COLO829 (cell line): ENCODE measurements around the gene GPR25.

Source experiments
- DNase-seq: peaks from one replicate; pipeline ENCODE4 v3.0.0; 2012; ENCODE audit warnings: low spot score

GPR25 gene

DNA sequence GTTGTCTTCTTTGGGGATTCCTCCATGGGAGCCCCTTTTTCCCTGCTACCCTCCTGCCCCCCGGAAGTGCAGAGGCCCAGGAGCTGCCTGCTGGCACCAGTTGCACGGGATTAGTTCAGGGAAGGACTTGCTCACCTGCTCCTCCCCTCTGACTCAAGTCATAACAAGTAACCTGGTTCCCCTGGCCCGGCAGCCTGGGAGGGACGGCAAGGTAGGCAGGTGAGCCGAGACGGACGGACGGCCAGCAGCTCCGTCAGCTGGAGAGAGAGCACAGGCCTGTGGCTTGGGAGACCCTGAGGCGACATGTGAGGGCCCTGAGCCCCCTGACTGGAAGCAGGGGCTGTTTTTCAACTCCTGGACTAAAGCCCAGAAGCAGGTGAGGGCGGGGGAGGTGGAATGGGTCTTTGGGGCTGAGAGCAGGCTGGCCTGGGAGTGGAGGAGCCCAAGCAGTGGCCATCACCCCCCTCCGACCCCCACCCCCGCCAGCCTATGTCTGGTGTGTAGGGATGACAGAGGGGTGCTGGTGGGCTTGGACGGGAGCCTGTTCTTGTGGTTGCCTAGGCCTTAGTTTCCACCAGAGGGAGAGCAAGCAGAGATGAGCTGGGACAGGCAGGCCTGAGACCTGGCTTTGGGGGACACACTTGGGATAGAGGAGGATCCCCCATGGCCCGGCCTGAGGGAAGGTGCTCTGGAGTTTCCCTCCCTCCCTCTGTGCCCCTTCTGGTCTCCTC, 22.1 kb downstream of the GPR25 start, which contains the start of gene INAVA:
INAVA (plus strand) TSS at position 189 of the 731 bp plus-strand sequence. CDS start 3,501 bp downstream, outside the sequence.
- no peak for DNase-seq

DNA sequence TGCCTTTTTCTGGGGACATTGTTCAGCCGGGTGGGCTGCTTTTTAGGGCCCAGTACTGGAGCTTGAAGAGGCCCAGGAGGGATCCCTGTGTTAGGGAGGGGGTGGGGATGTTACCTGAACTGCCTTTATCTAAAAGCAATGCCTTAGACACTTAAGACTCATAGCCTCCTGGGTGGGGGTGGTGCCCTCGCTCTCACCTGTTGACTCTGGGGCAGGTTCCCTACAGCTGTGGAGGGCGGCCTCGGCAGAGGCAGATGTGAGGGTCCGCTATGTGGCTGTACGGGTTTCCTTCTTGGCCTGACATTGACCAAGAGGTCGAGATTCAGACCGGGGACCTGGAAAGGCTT, 22.6 kb downstream of the GPR25 start:
- DNase-seq, result no peak

DNA sequence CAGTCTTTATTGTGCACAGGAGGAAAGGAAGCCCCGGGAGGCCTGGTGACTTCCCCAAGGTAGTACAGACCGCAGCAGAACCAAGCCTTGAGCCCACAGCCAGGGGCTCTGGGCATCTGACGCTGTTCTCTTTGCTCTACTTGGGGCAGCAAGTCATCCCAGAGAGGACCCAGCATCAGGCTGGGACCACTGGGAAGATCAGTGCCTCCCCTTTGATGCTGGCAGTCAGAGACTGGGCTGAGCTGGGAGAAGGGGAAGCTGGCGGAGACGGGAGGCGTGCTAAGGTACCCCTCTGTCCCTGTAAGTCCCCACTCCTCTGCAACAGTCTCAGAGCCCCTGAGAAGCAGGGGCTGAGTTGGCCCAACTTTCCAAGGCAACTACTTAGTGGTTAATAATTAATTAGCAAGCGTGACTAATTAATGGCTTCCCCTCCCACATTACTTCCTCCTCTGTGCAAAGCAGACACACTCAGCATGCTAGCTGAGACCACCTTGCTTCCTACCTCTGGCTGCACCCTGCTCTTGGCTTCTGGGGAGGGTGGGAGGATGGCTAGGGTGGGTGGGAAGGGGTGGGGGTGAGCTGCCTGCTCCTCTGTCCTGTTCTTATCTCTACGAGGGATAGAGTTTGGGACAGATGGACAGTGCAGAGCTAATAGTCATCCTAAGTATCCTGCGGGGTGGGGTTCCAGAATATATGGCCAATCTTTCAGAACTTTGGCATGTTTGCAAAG, 23.2 kb downstream of the GPR25 start:
- no peak for DNase-seq

GRCh38 chr1:200896531-200897196, 23.9 kb downstream of the GPR25 start:
- DNase-seq, result no peak

- DNase-seq, result no peak
Observed at GRCh38 chr1:200897259-200897658, 24.5 kb downstream of the GPR25 start.

DNA sequence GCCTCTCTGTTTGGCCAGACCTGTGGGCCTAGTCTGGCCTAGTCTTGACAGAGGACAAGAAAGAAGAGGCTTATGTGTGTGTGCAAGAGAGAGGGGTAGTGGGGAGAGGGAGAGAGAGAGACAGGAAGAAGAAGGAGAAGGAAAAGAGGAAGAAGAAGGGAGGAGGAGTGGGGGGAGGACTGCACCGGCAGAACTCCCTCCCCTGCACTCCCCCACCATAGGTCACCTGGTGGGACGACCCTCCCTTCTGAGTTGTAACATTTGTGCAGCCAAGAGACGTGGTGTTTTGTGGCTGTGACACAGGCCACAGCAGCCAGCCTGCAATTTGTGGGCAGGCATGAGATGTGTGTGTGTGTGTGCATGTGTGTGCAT, 26.2 kb downstream of the GPR25 start:
- DNase-seq, result no peak

- no peak for DNase-seq
Observed at GRCh38 chr1:200899451-200899915, 26.7 kb downstream of the GPR25 start.

- no peak for DNase-seq
Observed at GRCh38 chr1:200899954-200900867, 27.4 kb downstream of the GPR25 start.

GRCh38 chr1:200900877-200901276, 28.1 kb downstream of the GPR25 start:
- no peak for DNase-seq

DNA sequence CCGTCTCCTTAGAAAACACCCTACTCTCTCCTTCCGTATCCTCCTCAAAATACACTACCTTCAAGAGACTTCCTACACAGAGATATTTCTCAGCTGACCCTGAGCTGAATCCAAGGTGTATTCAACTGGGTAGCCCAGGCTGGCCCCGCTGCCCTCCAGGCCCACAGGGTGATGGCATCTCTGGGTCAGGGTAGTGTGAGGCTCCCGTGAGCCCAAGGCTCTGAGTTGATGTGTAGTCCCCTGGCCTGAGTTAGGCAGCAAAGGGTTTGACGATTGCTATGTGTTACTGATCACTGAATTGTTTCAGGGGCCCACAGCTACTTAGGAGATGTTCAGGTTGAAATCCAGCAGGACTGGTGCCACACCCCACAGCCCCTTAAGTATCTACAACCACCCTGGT, 28.6 kb downstream of the GPR25 start:
- DNase-seq, result no peak

GRCh38 chr1:200901796-200902444, 29.1 kb downstream of the GPR25 start:
- no peak for DNase-seq

DNA sequence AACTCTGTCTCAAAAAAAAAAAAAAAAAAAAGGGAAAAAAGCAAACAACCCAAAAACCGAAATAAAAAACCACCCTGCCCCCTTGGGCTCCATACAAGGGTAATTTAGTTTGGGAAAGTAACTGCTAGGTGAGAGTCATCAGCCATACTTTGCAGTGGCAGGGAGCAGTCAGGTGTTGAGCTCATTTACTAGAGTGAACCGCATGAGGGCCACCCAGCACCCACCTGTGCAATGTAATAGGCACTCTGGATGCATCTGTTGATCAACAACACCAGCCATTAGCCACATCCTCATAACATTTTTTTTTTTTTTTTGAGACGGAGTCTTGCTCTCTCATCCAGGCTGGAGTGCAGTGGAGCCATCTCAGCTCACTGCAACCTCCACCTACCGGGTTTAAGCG, 31.0 kb downstream of the GPR25 start:
- no peak for DNase-seq

DNA sequence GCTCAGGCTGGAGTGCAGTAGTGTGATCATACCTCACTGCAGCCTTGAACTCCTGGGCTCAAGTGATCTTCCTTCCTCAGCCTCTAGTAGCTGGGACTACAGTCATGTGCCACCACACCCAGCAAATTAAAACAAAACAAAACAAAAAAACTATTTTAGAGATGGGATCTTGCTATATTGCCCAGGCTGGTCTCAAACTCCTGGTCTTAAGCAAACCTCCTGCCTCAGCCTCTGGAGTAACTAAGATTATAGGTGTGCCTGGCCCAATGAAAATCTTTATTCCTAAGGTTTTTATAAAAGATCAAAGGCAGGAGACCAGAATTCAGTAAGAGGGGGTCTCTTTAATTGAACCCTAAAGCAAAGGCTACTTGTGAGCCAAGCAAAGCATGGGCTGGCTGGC, 32.0 kb downstream of the GPR25 start:
- no peak for DNase-seq

GRCh38 chr1:200905411-200906052, 32.8 kb downstream of the GPR25 start:
- DNase-seq, result no peak

GRCh38 chr1:200906491-200906890, 33.7 kb downstream of the GPR25 start:
- DNase-seq, result no peak

DNA sequence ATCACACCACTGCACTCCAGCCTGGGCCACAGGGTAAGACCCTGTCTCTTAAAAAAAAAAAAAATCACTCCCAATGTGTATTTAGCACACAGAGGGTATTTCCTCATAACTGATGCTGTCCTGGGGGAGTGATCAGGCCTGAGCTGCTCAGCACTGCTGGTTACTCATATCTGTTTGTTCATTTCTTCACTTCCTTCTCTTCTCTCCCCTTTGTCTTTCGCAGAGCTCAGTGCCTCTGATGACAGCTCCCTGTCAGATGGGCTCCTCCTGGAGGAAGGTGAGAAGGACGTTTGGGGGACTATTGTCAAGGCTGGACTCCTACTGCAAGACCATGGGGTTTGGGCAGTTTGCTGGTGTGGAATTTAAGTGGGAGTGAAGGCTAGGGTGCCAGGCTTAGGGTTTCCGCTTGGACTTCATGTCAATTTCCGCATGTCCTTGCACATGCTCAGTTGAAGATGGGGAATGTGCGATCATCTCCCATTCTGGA, 34.9 kb downstream of the GPR25 start:
- no peak for DNase-seq

GRCh38 chr1:200908191-200908868, 35.5 kb downstream of the GPR25 start:
- no peak for DNase-seq

DNA sequence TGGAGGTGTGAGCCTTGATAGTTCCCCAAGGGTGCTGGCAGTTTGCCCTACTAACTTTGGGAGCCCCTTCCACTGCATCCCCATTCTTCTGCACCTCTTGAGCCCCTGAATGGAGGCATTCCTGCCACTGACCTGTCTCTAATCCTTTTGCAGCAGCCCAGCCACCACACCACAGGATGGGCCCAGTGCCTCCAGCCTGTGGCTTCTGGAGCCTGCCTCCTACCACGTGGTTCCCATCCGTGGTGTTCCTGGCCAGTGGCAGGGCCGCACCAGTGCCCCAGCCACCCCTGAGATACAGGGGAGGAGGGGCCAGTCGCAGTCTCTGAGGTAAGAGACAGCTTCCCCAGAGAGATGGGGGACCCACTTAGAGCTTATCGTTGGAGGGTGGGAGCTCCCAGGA, 36.3 kb downstream of the GPR25 start:
- no peak for DNase-seq

- no peak for DNase-seq
Observed at GRCh38 chr1:200909757-200910239, 37.0 kb downstream of the GPR25 start.

GRCh38 chr1:200911361-200911760, 38.6 kb downstream of the GPR25 start:
- no peak for DNase-seq
